GM18505 (cell line): ENCODE measurements around the gene PSORS1C2.

Experiments used
- ATAC-seq: cut with Tn5 transposase; IDR thresholded peaks from one replicate; pipeline ENCODE4 v1.9.1; 2021; ENCODE audit not compliant: unreplicated experiment
- POLR2A ChIP-seq: IDR thresholded peaks from 4 replicates; pipeline ENCODE4 v1.6.1; 2011; ENCODE audit warnings: borderline replicate concordance; ENCODE audit not compliant: insufficient read depth, insufficient read length; ENCODE audit errors: extremely low read depth

Gene PSORS1C2

DNA sequence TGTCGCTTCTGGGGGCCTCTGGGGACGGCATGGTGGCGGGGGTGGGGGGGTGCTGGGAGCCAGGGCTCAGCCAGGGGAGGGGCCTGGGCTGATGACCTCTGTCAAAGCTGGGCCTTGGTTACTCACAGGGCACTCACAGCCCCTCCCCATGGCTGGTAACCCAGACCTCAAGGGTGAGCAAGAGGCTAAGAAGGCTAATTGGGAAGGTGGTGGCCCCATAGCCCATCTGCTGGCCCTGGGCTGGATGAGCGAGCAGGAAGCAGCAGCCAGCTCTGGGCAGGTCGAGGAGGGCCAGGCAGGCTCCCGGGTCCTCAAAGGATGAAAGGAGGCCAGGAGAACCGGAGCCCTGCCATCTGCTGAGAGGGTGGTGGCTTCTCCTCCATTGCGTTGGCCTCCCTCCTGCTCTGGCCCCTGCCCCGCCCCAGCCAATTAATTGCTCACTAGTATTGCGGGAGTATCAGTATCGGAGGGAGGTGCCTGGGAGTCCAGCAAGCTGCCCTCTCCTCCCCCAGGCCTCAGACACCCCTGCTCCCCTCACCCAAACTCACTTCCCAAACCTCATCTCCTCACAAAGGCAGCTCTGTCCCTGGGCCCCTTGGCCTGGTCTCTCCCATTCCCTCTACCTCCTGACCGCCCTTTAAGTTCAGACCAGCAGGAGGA, 17.6 kb downstream of the PSORS1C2 start:
- no peak for ATAC-seq

GRCh38 chr6:31120151-31120915, 18.5 kb downstream of the PSORS1C2 start, which contains the start of gene CDSN:
Gene CDSN, minus strand, starts transcription at chr6:31120446. Its CDS starts 27 bp downstream, at chr6:31120419.
- TF ChIP-seq POLR2A, result no peak
- no peak for ATAC-seq

More for the DNA sequence above, 17.6 kb downstream of the PSORS1C2 start:
- TF ChIP-seq POLR2A, result no peak

- TF ChIP-seq POLR2A, result no peak
- ATAC-seq, result no peak
Measured at GRCh38 chr6:31118178-31118577, 20.7 kb downstream of the PSORS1C2 start.

DNA sequence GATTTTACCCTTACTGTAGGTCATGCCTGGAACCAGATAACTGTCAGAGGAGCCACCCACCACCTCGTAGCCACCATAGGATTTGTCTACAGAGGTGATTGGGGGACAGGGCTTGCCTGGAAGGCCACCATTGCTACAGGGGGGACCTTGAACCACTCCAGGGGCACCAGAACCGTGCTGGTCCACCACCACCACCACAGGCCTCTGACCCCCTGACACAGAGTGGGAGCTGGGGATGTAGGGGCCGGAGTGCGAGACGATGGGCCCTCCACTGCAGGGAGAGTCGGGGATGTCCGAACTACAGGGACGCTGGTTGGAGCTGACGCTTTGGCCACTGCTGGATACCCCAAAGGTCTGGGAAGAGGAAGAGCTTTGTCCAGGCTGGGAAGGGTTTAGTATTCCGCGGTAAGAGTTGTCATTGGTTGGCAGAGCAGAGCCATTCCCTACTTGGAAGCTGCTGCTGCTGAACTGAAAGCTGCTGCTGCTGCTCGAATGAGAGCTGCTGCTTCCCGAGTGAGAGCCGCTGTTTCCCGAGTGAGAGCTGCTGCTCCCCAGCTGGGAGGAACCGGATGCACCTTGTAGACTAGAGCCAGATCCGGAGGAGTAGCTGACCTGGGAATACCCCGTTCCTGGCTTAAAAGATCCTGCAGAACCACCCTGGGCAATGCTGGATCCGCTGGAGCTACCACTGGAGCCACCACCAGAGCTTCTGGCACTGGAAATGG, 22.0 kb downstream of the PSORS1C2 start:
- no peak for ATAC-seq
- no peak for TF ChIP-seq POLR2A

- TF ChIP-seq POLR2A, result no peak
- ATAC-seq, result no peak
Measured at GRCh38 chr6:31115941-31116560, 22.8 kb downstream of the PSORS1C2 start.

DNA sequence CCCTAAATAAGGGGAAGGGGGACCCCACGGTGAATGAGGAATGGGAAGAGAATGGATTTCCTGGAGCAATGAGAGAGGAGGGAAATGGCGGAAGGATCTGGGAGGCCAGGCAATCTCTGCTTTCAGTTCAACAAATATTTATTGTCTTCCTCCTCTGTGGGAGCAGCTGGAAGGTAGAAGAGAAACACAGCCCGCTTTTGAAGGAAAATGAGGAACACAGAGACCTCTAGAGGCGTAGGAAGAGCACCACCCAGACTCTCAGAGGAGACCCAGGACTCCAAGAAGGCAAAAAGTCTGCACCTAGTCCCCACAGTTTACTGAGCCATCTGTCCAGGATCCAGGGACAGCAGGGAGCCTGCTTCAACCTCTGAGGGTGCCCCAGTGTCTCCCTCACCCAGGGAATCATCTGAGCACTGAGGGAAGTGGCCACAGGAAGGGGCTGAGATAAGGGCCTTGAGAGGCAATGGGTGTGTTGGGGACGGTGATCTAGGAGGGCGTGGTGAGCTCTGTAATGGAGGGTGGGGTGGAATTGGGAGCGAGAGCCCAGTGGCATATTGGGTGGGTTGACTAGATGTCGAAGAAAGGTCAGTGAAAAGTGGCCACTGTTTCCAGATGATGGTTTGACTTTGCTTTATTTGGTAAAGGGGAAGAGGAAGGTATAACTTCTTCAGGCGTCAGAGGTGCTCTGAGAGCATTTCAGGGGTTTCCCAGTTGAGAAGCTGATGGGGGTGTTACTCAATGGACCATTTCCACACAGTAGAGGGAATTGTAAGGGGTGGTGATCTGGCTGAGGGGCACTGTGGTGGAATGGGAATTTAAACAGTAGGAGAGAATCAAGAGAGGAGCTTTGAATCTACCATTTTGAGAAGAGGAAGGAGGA, 23.7 kb downstream of the PSORS1C2 start:
- no peak for ATAC-seq
- no peak for TF ChIP-seq POLR2A

DNA sequence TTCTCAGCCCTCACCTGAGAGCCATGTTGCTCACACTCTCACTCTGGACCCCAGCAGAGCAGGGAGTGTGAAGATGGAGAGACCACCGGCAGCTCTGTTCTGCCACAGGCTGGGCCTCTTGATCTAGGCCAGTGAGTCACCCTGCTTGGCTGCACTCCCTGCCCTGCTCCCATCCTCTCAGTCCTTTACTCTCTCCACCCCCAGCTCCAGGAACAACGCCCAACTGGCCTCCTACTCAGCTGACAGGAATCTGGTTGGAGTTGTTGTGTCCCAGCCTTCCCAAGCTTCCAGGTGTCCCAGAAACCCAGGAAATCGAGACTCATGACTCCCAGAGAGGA, 24.4 kb downstream of the PSORS1C2 start, which contains the start of gene PSORS1C1:
Gene PSORS1C1, plus strand, starts transcription at position 260 of the 338 bp plus-strand sequence. CDS start 14,833 bp downstream, outside the sequence.
- TF ChIP-seq POLR2A, result no peak
- ATAC-seq, result no peak

DNA sequence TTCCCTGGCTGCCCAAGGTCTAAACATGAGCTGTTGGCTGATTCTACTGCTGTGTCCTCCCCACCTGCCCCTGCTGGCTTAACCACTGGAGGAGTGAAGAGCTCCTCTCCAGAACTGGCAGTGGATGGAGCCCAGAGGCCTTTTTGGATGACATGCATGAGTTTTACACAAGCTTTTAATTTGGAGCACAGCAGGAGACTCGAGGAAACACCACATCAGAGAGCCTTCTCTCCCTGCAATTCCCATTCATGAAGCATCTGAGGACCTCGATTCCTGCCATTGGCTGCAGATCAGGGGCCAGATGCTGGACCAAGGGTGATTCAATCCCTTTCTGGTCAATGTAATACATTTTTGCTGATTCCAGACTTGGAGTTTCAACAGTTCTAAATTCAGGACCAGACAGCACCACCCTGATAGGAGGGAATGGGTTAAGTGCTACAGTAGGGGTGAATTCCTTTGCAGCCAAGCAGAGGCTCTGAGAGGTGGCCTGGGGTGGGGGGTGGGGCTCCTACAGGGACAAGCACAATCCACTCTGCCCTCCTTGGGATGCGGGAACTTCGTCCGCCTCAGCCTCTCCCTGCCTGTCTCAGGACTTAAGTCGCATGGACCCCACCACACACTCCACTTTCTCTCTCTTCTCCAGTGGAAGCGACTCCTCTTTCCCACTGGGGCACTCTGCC, 24.9 kb downstream of the PSORS1C2 start:
- ATAC-seq, result no peak
- no peak for TF ChIP-seq POLR2A

DNA sequence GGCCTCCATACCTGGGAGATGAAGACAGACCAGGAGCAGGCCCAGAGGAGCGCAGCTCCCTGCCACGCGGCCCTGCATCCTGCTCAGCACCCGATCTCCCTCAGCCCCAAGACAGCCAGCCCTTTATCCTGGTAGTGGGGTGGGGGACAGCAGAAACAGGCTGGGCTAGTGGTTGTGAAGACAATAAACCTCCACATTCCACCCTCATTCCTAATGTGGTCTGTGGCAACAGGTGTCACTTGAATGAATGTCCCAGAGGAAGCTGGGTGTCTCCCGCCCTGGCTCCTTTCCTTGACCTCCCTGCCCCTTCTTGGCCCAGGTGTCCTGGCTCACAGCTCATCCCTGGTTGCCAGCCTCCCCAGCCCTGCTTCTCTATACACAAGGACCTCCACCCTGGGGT, 26.4 kb downstream of the PSORS1C2 start, which contains the start of gene C6orf15:
Gene C6orf15, minus strand, starts transcription at position 98 of the 400 bp plus-strand sequence. Its CDS starts 20 bp downstream, at position 78.
- ATAC-seq, result no peak
- TF ChIP-seq POLR2A, result no peak

DNA sequence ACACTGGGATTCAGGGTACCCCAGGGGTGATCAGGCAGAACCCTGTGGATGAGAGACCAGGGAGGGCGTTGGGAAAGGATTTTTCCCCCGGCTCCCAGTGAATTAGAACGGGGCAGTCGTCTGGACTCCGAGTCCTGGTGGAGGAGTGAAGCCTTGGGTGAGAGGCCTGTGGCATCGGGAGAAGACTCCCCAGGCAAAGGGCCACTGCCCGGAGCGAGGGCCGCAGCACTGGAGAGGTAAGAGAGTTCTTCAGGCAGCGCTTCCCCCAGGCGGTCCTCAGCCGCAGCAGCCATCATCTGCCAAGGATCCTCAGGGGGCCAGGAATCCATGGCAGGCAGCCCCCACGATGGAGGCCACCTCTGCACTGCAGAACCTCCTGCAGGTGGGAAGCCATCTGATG, 27.2 kb downstream of the PSORS1C2 start:
- no peak for TF ChIP-seq POLR2A
- ATAC-seq, result no peak

GRCh38 chr6:31110825-31111582, 27.9 kb downstream of the PSORS1C2 start:
- no peak for TF ChIP-seq POLR2A
- ATAC-seq, result no peak
